Bone marrow (tissue), 2 donors: ENCODE data around the gene TMPRSS12.
"Not testable (repeated sequence)": the region's sequence is repeated elsewhere in the genome, so short reads cannot be mapped to it uniquely, and the experiment has no call there.

ENCODE experiments used
- DNase-seq, 2 donors: peaks; one replicate each; lab custom pipeline; 2025; lab: John Stamatoyannopoulos, UW

TMPRSS12 gene

GRCh38 chr12:50855679-50856078 is 13.0 kb downstream of the TMPRSS12 start:
- not testable (repeated sequence) for DNase-seq

- DNase-seq, result no peak
Measured at GRCh38 chr12:50859621-50860310, 17.0 kb downstream of the TMPRSS12 start.

DNA sequence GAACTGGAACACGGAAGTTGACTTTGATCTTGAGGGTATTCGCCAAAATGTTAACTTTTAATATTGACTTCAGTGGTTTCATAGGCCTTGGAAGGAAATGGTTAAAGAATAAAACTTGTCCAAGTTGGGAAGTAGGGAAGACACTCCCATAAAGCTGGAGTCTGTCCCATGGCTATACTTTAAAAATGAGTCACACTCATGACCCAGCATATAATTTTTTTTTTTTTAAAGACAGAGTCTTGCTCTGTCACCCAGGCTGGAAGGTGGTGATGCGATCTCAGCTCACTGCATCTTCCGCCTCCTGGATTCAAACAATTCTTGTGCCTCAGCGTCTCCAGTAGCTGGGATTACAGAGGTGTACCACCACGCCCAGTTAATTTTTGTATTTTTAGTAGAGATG is 19.6 kb downstream of the TMPRSS12 start:
- DNase-seq, result no peak

DNA sequence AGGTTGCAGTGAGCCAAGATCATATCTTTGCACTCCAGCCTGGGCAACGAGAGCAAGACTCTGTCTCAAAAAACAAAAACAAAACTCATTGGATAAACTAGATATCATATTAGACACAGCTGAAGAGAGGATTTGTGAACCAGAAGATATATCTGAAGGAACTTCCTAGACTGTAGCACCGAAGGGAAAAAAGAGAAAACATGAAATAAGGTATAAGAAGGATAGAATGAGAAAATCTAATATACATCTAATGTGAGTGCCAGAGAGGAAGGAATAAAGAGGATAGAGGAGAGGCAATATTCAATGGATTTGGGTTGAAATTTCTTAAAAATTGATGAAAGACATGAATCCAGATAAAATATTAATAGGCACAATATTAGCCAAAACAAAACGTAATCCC is 22.5 kb downstream of the TMPRSS12 start:
- DNase-seq, result no peak

GRCh38 chr12:50868881-50869280 is 26.2 kb downstream of the TMPRSS12 start:
- not testable (repeated sequence) for DNase-seq

DNA sequence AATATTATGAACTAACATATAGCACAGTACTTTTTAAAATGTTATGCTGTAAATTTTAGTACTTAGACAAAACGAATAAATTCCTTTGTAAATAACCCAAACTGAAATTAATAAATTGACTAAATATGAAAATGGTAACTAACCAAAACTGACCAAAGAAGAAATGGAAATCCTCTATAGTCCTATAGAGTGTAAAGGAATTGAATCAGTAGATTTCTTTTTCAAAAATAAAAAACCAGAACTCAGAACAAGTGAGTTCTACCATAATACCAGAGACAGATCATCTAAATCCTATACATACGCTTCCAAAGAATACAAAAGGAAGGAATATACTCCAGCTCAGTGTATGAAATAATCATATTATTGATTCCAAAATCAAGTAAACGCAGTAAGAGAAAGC is 39.8 kb downstream of the TMPRSS12 start:
- no peak for DNase-seq

GRCh38 chr12:50887191-50887590 is 44.5 kb downstream of the TMPRSS12 start:
- DNase-seq, result no peak

DNA sequence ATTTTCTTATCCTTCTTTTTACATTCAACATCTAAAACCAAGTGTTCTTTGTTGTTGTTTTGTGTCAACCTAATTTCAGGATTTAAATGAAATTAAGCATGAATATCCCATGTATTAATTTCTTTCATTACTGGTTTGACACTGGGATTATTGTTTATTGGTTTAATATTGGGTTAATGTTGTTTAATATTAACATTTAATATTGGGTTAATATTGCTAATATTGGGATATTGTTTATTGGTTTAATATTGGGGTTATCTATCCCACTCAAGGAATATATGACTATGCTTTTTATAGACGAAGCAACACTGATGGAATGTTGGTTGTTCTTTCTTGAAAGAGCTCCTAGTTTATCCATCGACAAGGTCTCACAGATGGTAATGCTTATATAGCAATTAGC is 45.9 kb downstream of the TMPRSS12 start:
- no peak for DNase-seq

GRCh38 chr12:50894241-50894640 is 51.5 kb downstream of the TMPRSS12 start:
- no peak for DNase-seq

- DNase-seq, result no peak
Measured at GRCh38 chr12:50901685-50902113, 59.0 kb downstream of the TMPRSS12 start.

DNA sequence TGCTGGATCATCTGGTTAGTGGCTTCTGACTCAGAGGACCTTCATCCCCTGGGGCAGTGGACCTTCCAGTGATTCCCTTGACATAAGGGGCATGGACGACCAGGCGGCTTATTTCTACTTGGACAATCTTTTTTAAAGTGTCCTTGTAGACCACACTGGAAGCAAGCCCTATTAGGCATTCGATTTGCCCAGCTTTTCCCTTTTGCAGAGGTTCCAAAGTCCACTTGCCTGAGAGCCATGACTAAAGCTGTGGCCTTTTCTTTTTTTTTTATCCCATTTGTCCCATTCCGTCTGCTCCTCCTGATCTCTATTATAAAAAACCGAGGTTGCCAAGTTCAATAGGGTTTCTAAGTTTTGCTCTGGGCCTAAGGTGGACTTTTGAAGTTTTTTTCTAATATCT is 65.8 kb downstream of the TMPRSS12 start:
- not testable (repeated sequence) for DNase-seq

DNA sequence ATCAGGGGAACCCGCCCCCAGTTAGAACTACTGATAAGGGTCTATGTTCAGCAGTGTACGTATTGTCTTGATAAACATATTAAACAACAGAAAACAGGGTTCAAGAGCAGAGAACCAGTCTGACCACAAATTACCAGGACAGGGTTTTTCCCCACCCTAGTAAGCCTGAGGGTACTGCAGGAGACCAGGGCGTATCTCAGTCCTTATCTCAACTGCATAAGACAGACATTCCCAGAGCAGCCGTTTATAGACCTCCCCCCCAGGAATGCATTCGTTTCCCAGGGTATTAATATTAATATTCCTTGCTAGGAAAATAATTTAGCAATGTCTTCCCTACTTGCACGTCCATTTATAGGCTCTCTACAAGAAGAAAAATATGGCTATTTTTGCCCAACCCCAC is 69.6 kb downstream of the TMPRSS12 start:
- DNase-seq, result not testable (repeated sequence)

DNA sequence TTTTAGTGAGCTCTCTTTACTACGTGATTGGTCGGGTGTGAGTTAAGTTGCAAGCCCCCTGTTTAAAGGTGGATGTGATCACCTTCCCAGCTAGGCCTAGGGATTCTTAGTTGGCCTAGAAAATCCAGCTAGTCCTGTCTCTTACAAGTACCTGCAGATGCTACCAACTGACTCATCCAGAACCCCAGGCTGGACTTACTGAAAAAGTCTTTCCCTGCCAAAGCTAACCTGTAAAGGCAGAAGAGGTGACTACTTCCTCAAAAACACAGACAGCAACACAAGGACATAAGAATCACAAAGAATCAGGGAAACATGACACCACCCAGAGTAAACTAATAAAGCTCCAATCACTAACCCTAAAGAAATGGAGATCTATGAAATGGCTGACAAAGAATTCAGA is 70.5 kb downstream of the TMPRSS12 start:
- no peak for DNase-seq

- DNase-seq, result no peak
Measured at GRCh38 chr12:50914872-50915484, 72.3 kb downstream of the TMPRSS12 start.

DNA sequence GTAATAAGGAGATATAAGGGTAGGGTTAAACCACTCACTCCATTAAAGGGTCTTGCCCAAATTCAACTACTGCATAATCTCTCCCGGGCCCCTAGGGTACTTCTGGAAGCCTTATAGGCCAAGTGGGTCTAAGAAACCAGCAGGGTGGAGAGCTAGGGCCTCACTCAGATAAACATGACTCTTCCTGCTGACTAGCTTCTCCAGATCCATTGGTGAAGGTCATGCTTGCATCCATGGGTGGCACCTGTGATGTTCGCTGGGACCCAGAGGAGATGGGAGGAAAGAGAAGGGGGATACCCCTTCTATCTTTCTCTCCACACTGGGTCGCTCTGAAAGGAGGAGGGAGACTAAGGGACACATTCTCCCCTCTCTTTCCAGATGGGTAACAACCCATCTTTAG is 73.6 kb downstream of the TMPRSS12 start:
- DNase-seq, result no peak

GRCh38 chr12:50918584-50919316 is 76.0 kb downstream of the TMPRSS12 start:
- DNase-seq, result no peak

GRCh38 chr12:50922820-50923219 is 80.1 kb downstream of the TMPRSS12 start:
- no peak for DNase-seq

DNA sequence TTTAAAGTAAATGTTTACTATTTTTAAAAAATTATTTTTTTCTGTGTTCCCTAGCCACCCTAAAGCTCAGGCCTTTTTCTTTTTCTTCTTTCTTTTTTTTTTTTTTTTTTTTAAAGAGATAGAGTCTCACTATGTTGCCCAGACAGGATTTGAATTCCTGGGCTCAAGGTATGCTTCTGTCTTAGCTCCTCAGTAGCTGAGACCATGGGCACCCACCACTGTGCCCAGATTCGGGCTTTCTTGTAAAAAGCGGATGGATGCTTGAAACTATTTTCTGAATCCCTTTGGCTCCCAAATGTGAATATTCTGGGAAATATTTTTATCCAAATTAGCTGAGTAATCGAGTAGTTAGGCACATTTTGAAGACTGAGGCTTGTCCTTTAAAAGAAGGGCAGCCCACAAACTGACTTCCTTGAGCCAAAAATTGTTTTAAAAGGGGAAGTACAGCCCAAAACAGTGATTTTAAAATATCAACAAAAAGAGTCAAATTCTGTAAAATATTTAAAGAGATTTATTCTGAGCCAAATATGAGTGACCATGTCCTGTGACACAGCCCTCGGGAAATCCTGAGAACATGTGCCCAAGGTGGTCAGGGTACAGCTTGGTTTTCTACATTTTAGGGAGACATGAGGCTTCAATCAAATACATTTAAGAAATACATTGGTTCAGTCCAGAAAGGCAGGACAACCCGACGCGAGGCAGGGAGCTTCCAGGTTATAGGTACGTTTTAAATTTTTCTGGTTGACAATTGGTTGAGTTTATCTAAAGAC is 80.8 kb downstream of the TMPRSS12 start:
- DNase-seq, result no peak

DNA sequence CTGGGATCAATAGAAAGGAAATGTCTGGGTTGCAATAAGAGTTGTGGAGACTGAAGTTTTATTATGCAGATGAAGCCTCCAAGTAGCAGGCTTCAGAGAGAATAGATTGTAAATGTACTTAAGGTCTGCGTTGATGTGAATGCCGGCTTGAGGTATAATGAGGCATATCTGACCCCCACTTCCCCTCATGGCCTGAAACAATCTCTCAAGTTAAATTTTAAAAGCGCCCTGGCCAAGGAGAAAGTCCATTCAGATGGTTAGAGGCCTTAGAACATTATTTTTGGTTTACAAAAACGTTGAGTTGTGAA is 81.4 kb downstream of the TMPRSS12 start:
- DNase-seq, result no peak

DNA sequence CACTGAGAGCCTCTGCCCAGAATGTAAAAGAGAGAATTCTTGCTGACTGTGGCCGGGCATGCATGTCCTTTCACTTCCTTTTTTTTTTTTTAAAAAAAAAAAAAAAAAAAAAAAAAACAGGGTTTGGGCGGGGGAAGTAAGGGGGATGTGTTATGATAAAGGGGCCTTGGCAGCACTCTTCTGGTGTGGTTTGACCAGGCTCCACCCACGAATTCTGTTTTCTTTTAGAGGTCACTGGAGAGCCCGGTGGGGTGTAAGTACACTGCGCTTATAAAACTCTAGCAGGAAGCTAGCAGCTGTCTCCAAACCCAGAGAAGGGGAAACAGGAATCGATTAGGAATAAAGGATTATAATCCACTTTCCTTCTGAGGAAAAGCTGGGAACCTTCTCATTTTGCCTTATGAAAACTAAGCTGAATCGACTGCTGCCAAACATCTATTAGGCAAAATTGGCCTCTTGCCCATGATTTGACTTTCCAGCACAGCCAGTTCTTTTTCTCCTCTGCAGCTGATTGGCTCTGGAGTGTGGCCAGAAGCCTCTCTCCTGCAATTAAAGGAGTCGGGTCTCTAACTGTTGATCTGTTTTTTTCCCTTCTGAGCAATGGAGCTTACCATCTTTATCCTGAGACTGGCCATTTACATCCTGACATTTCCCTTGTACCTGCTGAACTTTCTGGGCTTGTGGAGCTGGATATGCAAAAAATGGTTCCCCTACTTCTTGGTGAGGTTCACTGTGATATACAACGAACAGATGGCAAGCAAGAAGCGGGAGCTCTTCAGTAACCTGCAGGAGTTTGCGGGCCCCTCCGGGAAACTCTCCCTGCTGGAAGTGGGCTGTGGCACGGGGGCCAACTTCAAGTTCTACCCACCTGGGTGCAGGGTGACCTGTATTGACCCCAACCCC is 82.0 kb downstream of the TMPRSS12 start:
- DNase-seq, result peak; percentile 40 to 77

- DNase-seq, result no peak
Measured at GRCh38 chr12:50925342-50925651, 82.6 kb downstream of the TMPRSS12 start.

DNA sequence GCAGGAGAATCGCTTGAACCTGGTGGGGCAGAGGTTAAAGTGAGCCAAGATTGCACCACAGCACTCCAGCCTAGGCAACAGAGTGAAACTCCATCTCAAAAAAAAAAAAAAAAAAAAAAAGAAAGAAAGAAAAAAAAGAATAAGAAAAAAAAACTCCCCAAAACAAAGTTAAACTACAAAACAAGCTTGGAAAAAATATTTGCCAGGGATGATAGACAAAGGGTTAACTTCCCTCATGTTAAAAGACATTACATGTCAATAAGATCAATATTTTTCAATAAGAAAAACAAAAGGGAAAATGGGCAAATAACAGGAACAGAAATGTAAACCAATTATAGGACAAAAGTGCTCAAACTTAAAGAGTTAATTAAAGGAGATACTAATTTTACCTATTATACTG is 83.2 kb downstream of the TMPRSS12 start:
- no peak for DNase-seq
